ENCODE results near the gene TRAPPC12. TPM values are rescaled to one million over a fixed set of nuclear protein-coding genes. Genes with fewer than 3 reads are reported as not detected.

The TRAPPC12 gene
- total RNA-seq, 1 experiment from 2014 or later: 86.0 TPM

DNA sequence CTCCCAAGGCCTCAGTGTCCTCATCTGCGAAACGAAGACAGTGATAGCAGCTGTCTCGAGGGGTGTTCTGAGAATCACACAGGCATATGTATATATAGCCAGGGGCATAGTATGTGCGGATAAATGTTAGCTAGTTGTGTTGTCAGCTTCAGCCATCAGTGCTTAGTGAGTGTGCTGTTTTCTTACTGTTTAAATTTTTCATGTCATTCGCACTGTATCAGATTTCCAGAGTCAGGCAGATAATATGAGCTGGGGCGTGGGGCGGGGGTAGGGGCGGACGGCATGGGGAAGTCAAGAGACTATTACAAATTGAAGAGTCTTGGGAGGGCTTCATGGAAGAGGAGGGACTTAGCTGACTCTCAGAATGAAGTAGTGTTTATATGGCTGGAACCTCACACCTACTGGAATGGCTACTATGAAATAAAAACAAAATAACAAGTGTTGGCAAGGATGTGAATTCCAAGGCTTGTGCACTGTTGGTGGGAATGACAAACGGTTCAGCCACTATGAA, 7.0 kb downstream of the TRAPPC12 start:
- no peak overlapping the region for H2BK15ac ChIP-seq (ENCODE audit: low read depth, low read length)
- no peaks in the 10 kb centered on the region for H4K20me1 ChIP-seq (ENCODE audit: control insufficient read depth, insufficient read depth, insufficient read length)
- no peaks in the 10 kb centered on the region for H3K27me3 ChIP-seq (ENCODE audit: insufficient read depth, low read length)
- DNase-seq: no peak
- H3K9ac ChIP-seq (ENCODE audit: extremely low read depth, insufficient read length, low read length): no peak overlapping the region
- no peak overlapping the region for H3K27ac ChIP-seq (ENCODE audit: insufficient read length, low read depth, low read length)
- H3K23me2 ChIP-seq (ENCODE audit: insufficient read length, low read depth, low read length, poor library complexity, severe bottlenecking): no peaks in the 10 kb centered on the region
- H3K14ac ChIP-seq (ENCODE audit: insufficient read depth, low read length): no peak overlapping the region
- no peak overlapping the region for H3K18ac ChIP-seq (ENCODE audit: insufficient read length, low read depth, low read length)
- H3K79me1 ChIP-seq (ENCODE audit: insufficient read depth, low read depth, low read length, poor library complexity, severe bottlenecking): peaks cover 2% of the 10 kb centered on the region
- no peak overlapping the region for H3K4ac ChIP-seq (ENCODE audit: low read depth, low read length)
- no peaks in the 10 kb centered on the region; the same call in 1 of the 2 replicates for H3K79me2 ChIP-seq (ENCODE audit: insufficient read depth, low read length)
- H3K9me3 ChIP-seq (ENCODE audit: control insufficient read depth, low read depth, low read length): no peaks in the 10 kb centered on the region
- no peak overlapping the region for H4K91ac ChIP-seq (ENCODE audit: insufficient read length, low read depth, low read length)
- Mint-ChIP-seq H3K9me3 (no peaks in the 10 kb centered on the region), H3K27me3 (ENCODE audit: low read depth) (no peaks in the 10 kb centered on the region), H3K4me1 (no peaks in the 10 kb centered on the region; a peak in 1 of 4 replicates), H3K36me3 (ENCODE audit: insufficient read depth in 1 of 3, low read depth in 3 of 3) (peaks cover 14 to 42% (median 36%) of the 10 kb centered on the region in 3 experiments; a peak in 6 of 7 replicates), H3K27ac (no peak overlapping the region), H3K4me3 (no peak overlapping the region)
- H2BK5ac ChIP-seq (ENCODE audit: insufficient read length, low read length): no peak overlapping the region
- no peak overlapping the region for H3K23ac ChIP-seq (ENCODE audit: insufficient read length, low read depth, low read length)
- no peak overlapping the region for H3K4me2 ChIP-seq (ENCODE audit: insufficient read depth, insufficient read length, low read length)
- no peak overlapping the region for H2BK120ac ChIP-seq (ENCODE audit: low read depth, low read length, poor library complexity, severe bottlenecking)
- no peak overlapping the region for H3T11ph ChIP-seq (ENCODE audit: low read length)
- no peak overlapping the region for H2AFZ ChIP-seq (ENCODE audit: low read length)
- H2BK20ac ChIP-seq (ENCODE audit: low read depth, low read length, poor library complexity, severe bottlenecking): no peak overlapping the region
- H3K56ac ChIP-seq (ENCODE audit: insufficient read length, low read depth, low read length): no peak overlapping the region
- H2BK12ac ChIP-seq (ENCODE audit: insufficient read length, low read depth, low read length): no peak overlapping the region
- WGBS (ENCODE audit: extremely low coverage, insufficient read length, low lambda C conversion rate): no CpG with 5 or more reads among the region's 10 CpGs
- no peak overlapping the region for H4K8ac ChIP-seq (replicated peaks; ENCODE audit: insufficient read length, low read depth, low read length)
- no peaks in the 10 kb centered on the region for H3K4me1 ChIP-seq (ENCODE audit: insufficient read depth, low read length)
- H4K5ac ChIP-seq (ENCODE audit: insufficient read length, low read depth, low read length): no peak overlapping the region
- no peak overlapping the region for H2AK5ac ChIP-seq (ENCODE audit: insufficient read length, low read length)
- TF ChIP-seq, protein P1, sequence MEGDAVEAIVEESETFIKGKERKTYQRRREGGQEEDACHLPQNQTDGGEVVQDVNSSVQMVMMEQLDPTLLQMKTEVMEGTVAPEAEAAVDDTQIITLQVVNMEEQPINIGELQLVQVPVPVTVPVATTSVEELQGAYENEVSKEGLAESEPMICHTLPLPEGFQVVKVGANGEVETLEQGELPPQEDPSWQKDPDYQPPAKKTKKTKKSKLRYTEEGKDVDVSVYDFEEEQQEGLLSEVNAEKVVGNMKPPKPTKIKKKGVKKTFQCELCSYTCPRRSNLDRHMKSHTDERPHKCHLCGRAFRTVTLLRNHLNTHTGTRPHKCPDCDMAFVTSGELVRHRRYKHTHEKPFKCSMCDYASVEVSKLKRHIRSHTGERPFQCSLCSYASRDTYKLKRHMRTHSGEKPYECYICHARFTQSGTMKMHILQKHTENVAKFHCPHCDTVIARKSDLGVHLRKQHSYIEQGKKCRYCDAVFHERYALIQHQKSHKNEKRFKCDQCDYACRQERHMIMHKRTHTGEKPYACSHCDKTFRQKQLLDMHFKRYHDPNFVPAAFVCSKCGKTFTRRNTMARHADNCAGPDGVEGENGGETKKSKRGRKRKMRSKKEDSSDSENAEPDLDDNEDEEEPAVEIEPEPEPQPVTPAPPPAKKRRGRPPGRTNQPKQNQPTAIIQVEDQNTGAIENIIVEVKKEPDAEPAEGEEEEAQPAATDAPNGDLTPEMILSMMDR (conservative IDR thresholded peaks at IDR 0.05): no peak

Data from H9 (cell line).